H1 (cell line): Measurements from ENCODE around the gene CCDC14. TPM values are rescaled to one million over a fixed set of nuclear protein-coding genes. Genes with fewer than 3 reads are reported as not detected.

Experiments used
- CTCF ChIA-PET: fragments of 300-600 bp; sonication (Branson Sonifier 250); formaldehyde crosslinking; loops from one replicate; lab custom pipeline; 2021; ENCODE audit not compliant: partially characterized antibody; lab: Charles Lee
- POLR2A ChIA-PET: fragments of 300-600 bp; sonication (Branson Sonifier 250); formaldehyde crosslinking; loops from one replicate; lab custom pipeline; 2021; ENCODE audit warnings: inconsistent platforms; ENCODE audit not compliant: partially characterized antibody; lab: Charles Lee
- DNase-seq, 2 experiments: peaks; one replicate each; pipeline versions ENCODE4 v3.0.0 to v3.0.0-alpha.2; 2010 to 2022; ENCODE audit warnings: low spot score in 2 of 2, low read depth in 1 of 2, mixed read lengths in 1 of 2
- FAIRE-seq: peaks from 2 replicates; lab custom pipeline; 2011; peaks lifted over from hg19 to GRCh38; lab: Jason Lieb, UNC
- H2AFZ ChIP-seq: 2 replicates; pipeline ENCODE4 v1.8.1; 2012; ENCODE audit warnings: low read length, inconsistent platforms
- H2AK5ac ChIP-seq: 2 replicates; pipeline ENCODE4 v1.6.1; 2013; ENCODE audit warnings: low read depth, low read length
- H2BK120ac ChIP-seq: replicated peaks from 2 replicates; pipeline ENCODE3; 2013; ENCODE audit warnings: low read depth, low read length, inconsistent platforms
- H2BK12ac ChIP-seq: 2 replicates; pipeline ENCODE4 v1.6.1; 2013; ENCODE audit warnings: low read depth, low read length
- H2BK15ac ChIP-seq: 2 replicates; pipeline ENCODE4 v1.6.1; 2013; ENCODE audit warnings: low read length
- H2BK20ac ChIP-seq: 2 replicates; pipeline ENCODE4 v1.6.1; 2013; ENCODE audit warnings: low read length
- H2BK5ac ChIP-seq: 2 replicates; pipeline ENCODE4 v1.6.1; 2013; ENCODE audit warnings: low read depth, low read length
- H3K14ac ChIP-seq: 2 replicates; pipeline ENCODE4 v1.6.1; 2013; ENCODE audit warnings: inconsistent platforms; ENCODE audit not compliant: insufficient read length
- H3K18ac ChIP-seq: 2 replicates; pipeline ENCODE4 v1.6.1; 2013; ENCODE audit warnings: low read length; ENCODE audit errors: extremely low read depth
- H3K23ac ChIP-seq: 2 replicates; pipeline ENCODE4 v1.6.1; 2013; ENCODE audit warnings: inconsistent platforms; ENCODE audit not compliant: insufficient read length
- H3K23me2 ChIP-seq: 2 replicates; pipeline ENCODE4 v1.6.1; 2013; ENCODE audit warnings: low read depth, low read length
- H3K27ac ChIP-seq: 2 replicates; pipeline ENCODE4 v1.6.1; 2011; ENCODE audit warnings: low read depth, low read length, inconsistent platforms
- H3K27me3 ChIP-seq, 4 experiments: replicated peaks in 1 of 4; 1 replicate in 1 of 4; 2 replicates in 3 of 4; pipeline versions ENCODE4 v1.6.1 to v1.8.1; 2011 to 2013; ENCODE audit warnings: low read length in 3 of 4, mild to moderate bottlenecking in 3 of 4, inconsistent platforms in 2 of 4, mixed read lengths in 2 of 4, moderate library complexity in 1 of 4; ENCODE audit not compliant: control insufficient read depth in 3 of 4, insufficient read depth in 3 of 4; ENCODE audit errors: extremely low read depth in 1 of 4
- H3K36me3 ChIP-seq, 4 experiments: 2 replicates each; pipeline versions ENCODE4 v1.6.1 to v1.8.1; 2011 to 2013; ENCODE audit warnings: mild to moderate bottlenecking in 4 of 4, low read length in 3 of 4, moderate library complexity in 2 of 4, control low read depth in 1 of 4, inconsistent platforms in 1 of 4; ENCODE audit not compliant: insufficient read depth in 4 of 4, control insufficient read depth in 2 of 4
- H3K4ac ChIP-seq: replicated peaks from 2 replicates; pipeline ENCODE3; 2013; ENCODE audit warnings: low read length, low read depth, mixed read lengths, inconsistent platforms; ENCODE audit not compliant: insufficient read length
- H3K4me1 ChIP-seq, 4 experiments: replicated peaks in 1 of 4; 1 replicate in 1 of 4; 2 replicates in 3 of 4; pipeline versions ENCODE4 v1.6.1 to v1.8.1; 2011 to 2013; ENCODE audit warnings: low read length in 3 of 4, inconsistent platforms in 2 of 4, mixed read lengths in 1 of 4; ENCODE audit not compliant: insufficient read depth in 4 of 4, control insufficient read depth in 3 of 4
- H3K4me2 ChIP-seq, 2 experiments: 2 replicates each; pipeline versions ENCODE4 v1.6.1 to v1.8.1; 2011 to 2013; ENCODE audit warnings: low read depth in 2 of 2, low read length in 2 of 2, control low read depth in 1 of 2, inconsistent platforms in 1 of 2, mild to moderate bottlenecking in 1 of 2; ENCODE audit not compliant: insufficient read depth in 1 of 2
- H3K4me3 ChIP-seq, 4 experiments: fragments of 200-600, 300-600 bp in 1 of 4; sonication (generic), shearing (Covaris generic), sonication (Bioruptor Twin) in 1 of 4; 2 replicates each; pipeline versions ENCODE4 v1.5.1 to v1.8.1; 2011 to 2016; ENCODE audit warnings: low read length in 4 of 4, low read depth in 3 of 4, control low read depth in 2 of 4, inconsistent platforms in 2 of 4, mild to moderate bottlenecking in 2 of 4, mixed read lengths in 1 of 4, moderate library complexity in 1 of 4; ENCODE audit not compliant: insufficient read depth in 2 of 4; ENCODE audit errors: extremely low read depth in 1 of 4
- H3K56ac ChIP-seq: replicated peaks from 2 replicates; pipeline ENCODE3; 2013; ENCODE audit warnings: low read depth, mild to moderate bottlenecking, mixed read lengths, low read length, inconsistent platforms; ENCODE audit not compliant: insufficient read length
- H3K79me1 ChIP-seq: 2 replicates; pipeline ENCODE4 v1.6.1; 2013; ENCODE audit warnings: low read depth, low read length, control low read depth
- H3K79me2 ChIP-seq, 2 experiments: 2 replicates each; pipeline versions ENCODE4 v1.6.1 to v1.8.1; 2012 to 2013; ENCODE audit warnings: low read length in 2 of 2, mild to moderate bottlenecking in 2 of 2, inconsistent platforms in 1 of 2; ENCODE audit not compliant: insufficient read depth in 2 of 2, control insufficient read depth in 1 of 2
- H3K9ac ChIP-seq, 4 experiments: replicated peaks in 1 of 4; 1 replicate in 1 of 4; 2 replicates in 3 of 4; pipeline versions ENCODE4 v1.6.1 to v1.8.1; 2011 to 2013; ENCODE audit warnings: low read depth in 3 of 4, low read length in 3 of 4, control low read depth in 2 of 4, mild to moderate bottlenecking in 2 of 4, moderate library complexity in 2 of 4, inconsistent platforms in 1 of 4; ENCODE audit errors: extremely low read depth in 1 of 4
- H3K9me3 ChIP-seq, 2 experiments: 2 replicates each; pipeline versions ENCODE4 v1.6.1 to v1.8.1; 2012 to 2013; ENCODE audit warnings: mild to moderate bottlenecking in 2 of 2, moderate library complexity in 2 of 2, control low read depth in 1 of 2, inconsistent platforms in 1 of 2, low read depth in 1 of 2, low read length in 1 of 2, mixed read lengths in 1 of 2; ENCODE audit not compliant: insufficient read depth in 2 of 2
- H4K20me1 ChIP-seq, 2 experiments: replicated peaks in 1 of 2; 2 replicates each; pipeline versions ENCODE3 to v1.8.1; 2011 to 2013; ENCODE audit warnings: inconsistent platforms in 2 of 2, low read length in 2 of 2, mild to moderate bottlenecking in 1 of 2; ENCODE audit not compliant: insufficient read depth in 2 of 2, control insufficient read depth in 1 of 2
- H4K5ac ChIP-seq: 2 replicates; pipeline ENCODE4 v1.6.1; 2013; ENCODE audit warnings: low read length, low read depth, mixed read lengths, inconsistent platforms; ENCODE audit not compliant: insufficient read length
- H4K8ac ChIP-seq: 2 replicates; pipeline ENCODE4 v1.8.0; 2013; ENCODE audit warnings: mild to moderate bottlenecking, moderate library complexity, low read length, inconsistent platforms; ENCODE audit not compliant: insufficient read depth; ENCODE audit errors: extremely low read depth
- H4K91ac ChIP-seq: replicated peaks from 2 replicates; pipeline ENCODE3; 2013; ENCODE audit warnings: low read length, mixed read lengths, inconsistent platforms; ENCODE audit not compliant: insufficient read length
- CBX8 ChIP-seq: fragments of 300-800, 300-1000 bp; sonication (generic); IDR thresholded peaks from 2 replicates; pipeline ENCODE4 v1.7.1; 2016; ENCODE audit warnings: low read depth, low read length, borderline replicate concordance
- HDAC6 ChIP-seq: IDR thresholded peaks from one replicate; pipeline ENCODE4 v1.7.1; 2012; ENCODE audit warnings: low read depth, mild to moderate bottlenecking, inconsistent platforms, low read length, moderate library complexity
- PHF8 ChIP-seq: fragments of 200-600 bp; sonication (generic); conservative IDR thresholded peaks from 2 replicates; pipeline ENCODE4 v1.7.1; 2012; ENCODE audit warnings: low read depth, mild to moderate bottlenecking, inconsistent platforms, low read length, moderate library complexity
- RFX5 ChIP-seq: IDR thresholded peaks from 2 replicates; pipeline ENCODE4 v1.6.1; 2011; ENCODE audit warnings: low read depth, low read length, improper control_type of control experiment, borderline replicate concordance
- SP1 ChIP-seq: IDR thresholded peaks from 2 replicates; pipeline ENCODE4 v1.6.1; 2011; ENCODE audit warnings: low read depth, low read length
- ZNF274 ChIP-seq: IDR thresholded peaks from 2 replicates; pipeline ENCODE4 v1.7.0; 2012; ENCODE audit warnings: low read length, borderline replicate concordance; ENCODE audit errors: extremely low read depth
- WGBS, 2 experiments: shearing (Covaris generic) in 1 of 2; methylation state at CpG; one replicate each; pipeline versions ENCODE4 v1.1.6 to v1.1.7; 2013 to 2015; ENCODE audit warnings: low lambda C conversion rate in 2 of 2, mixed read lengths in 2 of 2, inconsistent platforms in 1 of 2, low coverage in 1 of 2, missing lambda C conversion rate in 1 of 2; ENCODE audit not compliant: insufficient replicate concordance in 2 of 2, insufficient coverage in 1 of 2, insufficient read length in 1 of 2; ENCODE audit errors: extremely low coverage in 1 of 2, missing lambda C conversion rate in 1 of 2; 5-methylcytosine and 5-hydroxymethylcytosine counted together
- polyA plus RNA-seq, 7 experiments: library from polyadenylated mRNA; depleted of rRNA in 3 of 7; stranded (reverse) in 5 of 7; unstranded in 2 of 7; fragments of >200 nt in 5 of 7; fragments of 200-250 nt in 2 of 7; gene quantifications; 1 replicate in 5 of 7; 2 replicates in 1 of 7; 4 replicates in 1 of 7; pipeline versions ENCODE4 v1.2.1 to v1.2.3, GENCODE V29; 2011 to 2013; ENCODE audit warnings: missing spikeins in 2 of 7, mixed read lengths in 2 of 7
- total RNA-seq: library from RNA; stranded (reverse); fragmentation: NEBNext Ultra II Directional; extraction: Animal tissue kit (Norgen Biotek cat#: 25700); gene quantifications from 2 replicates; pipeline ENCODE4 v1.2.1, GENCODE V29; 2021
- TF ChIP-seq, protein P1 (sequence below): IDR thresholded peaks from 2 replicates; pipeline ENCODE4 v1.6.1; 2011; ENCODE audit warnings: low read length, improper control_type of control experiment

The CCDC14 gene
- total and polyA plus RNA-seq, 2 of the 8 experiments (the other 6 are each of a cell fraction or from before 2014, with no cell fraction given) = 53.6 to 95.7 TPM

DNA sequence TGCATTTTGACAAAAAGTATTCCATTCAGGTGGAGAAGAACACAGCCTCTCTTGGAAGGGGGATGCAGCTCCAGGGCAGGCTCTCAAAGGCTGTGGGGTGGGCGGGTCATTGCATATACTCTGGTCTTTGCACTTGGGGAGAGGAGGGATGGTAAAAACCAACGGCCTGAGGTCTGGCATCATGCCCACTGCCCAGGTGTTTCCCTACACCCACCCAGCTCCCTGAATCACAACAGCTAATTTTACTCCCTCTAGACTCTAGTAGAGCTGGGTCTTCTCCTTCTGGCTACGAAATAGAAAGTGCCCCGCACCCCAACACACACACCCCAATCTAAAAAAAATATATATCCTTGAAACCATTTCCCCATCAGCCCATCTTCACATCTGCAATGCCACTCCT, 77.9 kb downstream of the CCDC14 start:
- no peak overlapping the region for H4K8ac ChIP-seq
- no peak for TF ChIP-seq RFX5
- no peak for TF ChIP-seq HDAC6
- TF ChIP-seq ZNF274 = no peak
- no peak for TF ChIP-seq SP1
- TF ChIP-seq PHF8 = no peak
- TF ChIP-seq, protein P1, sequence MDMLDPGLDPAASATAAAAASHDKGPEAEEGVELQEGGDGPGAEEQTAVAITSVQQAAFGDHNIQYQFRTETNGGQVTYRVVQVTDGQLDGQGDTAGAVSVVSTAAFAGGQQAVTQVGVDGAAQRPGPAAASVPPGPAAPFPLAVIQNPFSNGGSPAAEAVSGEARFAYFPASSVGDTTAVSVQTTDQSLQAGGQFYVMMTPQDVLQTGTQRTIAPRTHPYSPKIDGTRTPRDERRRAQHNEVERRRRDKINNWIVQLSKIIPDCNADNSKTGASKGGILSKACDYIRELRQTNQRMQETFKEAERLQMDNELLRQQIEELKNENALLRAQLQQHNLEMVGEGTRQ = no peak
- TF ChIP-seq CBX8 = no peak
- H2BK120ac ChIP-seq = no peak overlapping the region
- H3K14ac ChIP-seq = no peak overlapping the region
- no peak overlapping the region for H2BK12ac ChIP-seq
- H4K20me1 ChIP-seq = no peaks in the 10 kb centered on the region
- no peak overlapping the region for H3K18ac ChIP-seq
- no peak overlapping the region for H3K27ac ChIP-seq
- no peak overlapping the region for H2BK20ac ChIP-seq
- no peaks in the 10 kb centered on the region for H3K79me2 ChIP-seq
- H2AFZ ChIP-seq = 0 out of 2 replicates have a peak overlapping the region, but pooled peaks have one; percentile 56
- DNase-seq (no peak), FAIRE-seq (no peak)
- H3K9me3 ChIP-seq = no peaks in the 10 kb centered on the region
- peaks cover 0 to 9% (median 4%) of the 10 kb centered on the region in 4 experiments; a peak in 3 of 7 replicates for H3K27me3 ChIP-seq
- ChIA-PET POLR2A (interaction anchor here (0.7 to 1.5 kb wide), 4 partner anchors 12 to 1990 kb away, joined by 3 to 5 read pairs (median 4); no protein-coding TSS in a partner anchor), CTCF (interaction anchor here (1.3 to 3.8 kb wide), 3 partner anchors 13 to 80 kb away, joined by 3 to 18 read pairs (median 14); no protein-coding TSS in a partner anchor)
- H2BK15ac ChIP-seq = no peak overlapping the region
- H3K4ac ChIP-seq = no peak overlapping the region
- H3K56ac ChIP-seq = no peak overlapping the region
- H3K23ac ChIP-seq = no peak overlapping the region
- H3K36me3 ChIP-seq = no peaks in the 10 kb centered on the region
- no peak overlapping the region for H3K9ac ChIP-seq
- H3K4me1 ChIP-seq = peaks cover 0 to 6% (median 3%) of the 10 kb centered on the region in 4 experiments; a peak in 4 of 7 replicates
- H3K23me2 ChIP-seq = peaks cover 10% of the 10 kb centered on the region
- no peak overlapping the region for H2AK5ac ChIP-seq
- H4K5ac ChIP-seq = no peak overlapping the region
- WGBS, 2 experiments = 83% methylated on average over 4 of the region's 4 CpGs; no CpG with 5 or more reads in 1 of the 2 experiments
- peak overlapping the region; percentile 65 to 89 (median 82) for H3K4me3 ChIP-seq
- H3K79me1 ChIP-seq = no peaks in the 10 kb centered on the region
- H2BK5ac ChIP-seq = no peak overlapping the region
- peak overlapping the region; percentile 85 to 93 for H3K4me2 ChIP-seq
- no peak overlapping the region for H4K91ac ChIP-seq
